Thyroid gland (tissue), 4 donors: Measurements from ENCODE around the gene CAPN10. TPM values are rescaled to one million over a fixed set of nuclear protein-coding genes. Genes with fewer than 3 reads are reported as not detected.

Experiments used
- DNase-seq, 2 donors: peaks; one replicate each; pipeline ENCODE4 v3.0.0-alpha.2; 2019
- H3K27ac ChIP-seq, 3 donors: fragments of 200-600 bp; sonication (generic); 1 replicate in 2 of 3; 2 replicates in 1 of 3; pipeline ENCODE4 v1.5.1; 2016 to 2019; ENCODE audit warnings: mild to moderate bottlenecking in 1 of 3, moderate library complexity in 1 of 3
- H3K27me3 ChIP-seq: fragments of 200-600 bp; sonication (generic); one replicate; pipeline ENCODE4 v1.5.1; 2019
- H3K36me3 ChIP-seq, 2 donors: fragments of 200-600 bp; sonication (generic); one replicate each; pipeline ENCODE4 v1.5.1; 2016 to 2019
- H3K4me1 ChIP-seq, 2 donors: fragments of 200-600 bp; sonication (generic); one replicate each; pipeline ENCODE4 v1.5.1; 2017 to 2019
- H3K4me3 ChIP-seq, 3 donors: fragments of 200-600 bp; sonication (generic); replicated peaks in 1 of 3; 1 replicate in 2 of 3; 2 replicates in 1 of 3; pipeline ENCODE4 v1.5.1; 2016; ENCODE audit warnings: mild to moderate bottlenecking in 1 of 3
- H3K9me3 ChIP-seq: fragments of 200-600 bp; sonication (generic); one replicate; pipeline ENCODE4 v1.5.1; 2017
- POLR2A ChIP-seq, 2 donors: fragments of 450-650 bp; IDR thresholded peaks; one replicate each; pipeline ENCODE4 v1.6.1; 2017; ENCODE audit warnings: antibody characterized with exemption in 2 of 2, mild to moderate bottlenecking in 2 of 2, moderate library complexity in 1 of 2
- WGBS, 2 donors: methylation state at CpG; one replicate each; pipeline ENCODE4 v1.1.5; 2017; 5-methylcytosine and 5-hydroxymethylcytosine counted together
- intact Hi-C: fragments of 100-400 bp; cut with DNase I; formaldehyde crosslinking; loops from one replicate; pipeline ENCODE4 v1.15.1; 2023
- total RNA-seq, 4 donors: library from RNA; depleted of rRNA; stranded (reverse); fragments of >200 nt; gene quantifications; one replicate each; pipeline ENCODE4 v1.2.3, GENCODE V29; 2016
- TF ChIP-seq, protein P1 (sequence below), 6 experiments: fragments of 200-600 bp in 3 of 6; fragments of 450-650 bp in 3 of 6; sonication (generic) in 3 of 6; IDR thresholded peaks; one replicate each; pipeline ENCODE4 v1.5.1; 2016 to 2019; ENCODE audit warnings: antibody characterized with exemption in 6 of 6, mild to moderate bottlenecking in 2 of 6, inconsistent platforms in 1 of 6, moderate library complexity in 1 of 6

The CAPN10 gene
- total RNA-seq, 4 donors from 2014 or later, result 19.3 to 25.3 (median 21.7) TPM

DNA sequence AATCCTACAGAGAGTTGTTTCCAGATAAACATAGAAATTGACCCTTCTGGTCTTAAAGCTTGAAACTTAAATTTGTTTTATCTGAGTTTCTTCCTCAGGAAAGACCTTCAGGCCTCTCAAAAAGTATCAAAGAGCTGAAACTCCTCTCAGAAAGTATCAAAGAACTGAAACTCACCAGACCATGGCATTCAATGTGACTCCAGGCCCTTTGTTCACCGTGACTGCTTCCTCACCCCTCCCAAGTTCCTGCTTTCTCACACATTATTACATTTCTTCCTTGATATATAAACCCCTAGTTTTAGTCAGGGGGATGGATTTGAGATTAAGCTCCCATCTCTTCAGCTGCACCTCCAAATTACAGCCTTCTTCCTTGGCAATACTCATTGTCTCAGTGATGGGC, 34.7 kb upstream of the CAPN10 start:
- H3K27me3 ChIP-seq, result no peaks in the 10 kb centered on the region
- no peaks in the 10 kb centered on the region for H3K36me3 ChIP-seq
- WGBS, 2 donors, result 0 to 10% methylated on average over 1 of the region's 1 CpG
- H3K4me1 ChIP-seq, result peaks cover 6 to 14% of the 10 kb centered on the region in 2 donors
- H3K27ac ChIP-seq, result peak overlapping the region; percentile 20 to 57 (median 37)
- intact Hi-C loops, result no loop called here
- TF ChIP-seq POLR2A (IDR thresholded peaks at IDR 0.05), result no peak
- TF ChIP-seq, protein P1, sequence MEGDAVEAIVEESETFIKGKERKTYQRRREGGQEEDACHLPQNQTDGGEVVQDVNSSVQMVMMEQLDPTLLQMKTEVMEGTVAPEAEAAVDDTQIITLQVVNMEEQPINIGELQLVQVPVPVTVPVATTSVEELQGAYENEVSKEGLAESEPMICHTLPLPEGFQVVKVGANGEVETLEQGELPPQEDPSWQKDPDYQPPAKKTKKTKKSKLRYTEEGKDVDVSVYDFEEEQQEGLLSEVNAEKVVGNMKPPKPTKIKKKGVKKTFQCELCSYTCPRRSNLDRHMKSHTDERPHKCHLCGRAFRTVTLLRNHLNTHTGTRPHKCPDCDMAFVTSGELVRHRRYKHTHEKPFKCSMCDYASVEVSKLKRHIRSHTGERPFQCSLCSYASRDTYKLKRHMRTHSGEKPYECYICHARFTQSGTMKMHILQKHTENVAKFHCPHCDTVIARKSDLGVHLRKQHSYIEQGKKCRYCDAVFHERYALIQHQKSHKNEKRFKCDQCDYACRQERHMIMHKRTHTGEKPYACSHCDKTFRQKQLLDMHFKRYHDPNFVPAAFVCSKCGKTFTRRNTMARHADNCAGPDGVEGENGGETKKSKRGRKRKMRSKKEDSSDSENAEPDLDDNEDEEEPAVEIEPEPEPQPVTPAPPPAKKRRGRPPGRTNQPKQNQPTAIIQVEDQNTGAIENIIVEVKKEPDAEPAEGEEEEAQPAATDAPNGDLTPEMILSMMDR (IDR thresholded peaks at IDR 0.05), result no peak
- no peak overlapping the region for H3K4me3 ChIP-seq
- no peaks in the 10 kb centered on the region for H3K9me3 ChIP-seq
- DNase-seq, result peak in 1 of 2 donors; percentile 30

DNA sequence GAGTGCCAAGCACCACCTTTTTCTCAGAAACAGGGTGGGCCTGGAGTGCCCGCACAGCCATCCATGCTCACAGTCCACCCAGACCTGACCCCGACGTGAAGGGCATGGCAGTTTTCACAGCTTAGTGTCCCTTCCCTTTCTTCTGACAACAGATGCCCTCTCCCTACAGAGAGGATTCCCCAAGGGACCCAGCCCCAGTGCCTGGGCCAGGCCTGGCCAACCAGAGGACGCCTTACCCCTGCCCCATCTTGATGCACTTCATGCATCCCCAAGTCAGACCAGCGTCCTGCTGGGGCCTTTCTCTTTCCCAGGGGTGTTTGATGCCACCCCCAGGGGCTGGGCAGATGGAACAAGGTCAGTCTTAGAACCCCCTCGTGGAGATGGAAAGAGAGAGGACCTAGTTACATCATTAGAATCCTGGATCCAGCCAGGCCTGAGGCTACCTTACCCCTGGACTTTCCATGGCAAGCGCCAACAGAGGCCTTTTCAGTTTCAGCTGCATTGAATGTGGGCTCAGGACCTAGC, 32.5 kb upstream of the CAPN10 start:
- Histone ChIP-seq H3K9me3 (no peaks in the 10 kb centered on the region), H3K4me1 (peaks cover 22 to 33% of the 10 kb centered on the region in 2 donors), H3K27me3 (no peaks in the 10 kb centered on the region), H3K27ac (no peak overlapping the region), H3K36me3 (no peaks in the 10 kb centered on the region), H3K4me3 (no peak overlapping the region)
- DNase-seq, result no peak
- intact Hi-C loops, result no loop called here
- TF ChIP-seq, protein P1 (IDR thresholded peaks at IDR 0.05), result no peak
- no peak for TF ChIP-seq POLR2A (IDR thresholded peaks at IDR 0.05)
- 97 to 99% methylated on average over 7 of the region's 7 CpGs for WGBS, 2 donors

DNA sequence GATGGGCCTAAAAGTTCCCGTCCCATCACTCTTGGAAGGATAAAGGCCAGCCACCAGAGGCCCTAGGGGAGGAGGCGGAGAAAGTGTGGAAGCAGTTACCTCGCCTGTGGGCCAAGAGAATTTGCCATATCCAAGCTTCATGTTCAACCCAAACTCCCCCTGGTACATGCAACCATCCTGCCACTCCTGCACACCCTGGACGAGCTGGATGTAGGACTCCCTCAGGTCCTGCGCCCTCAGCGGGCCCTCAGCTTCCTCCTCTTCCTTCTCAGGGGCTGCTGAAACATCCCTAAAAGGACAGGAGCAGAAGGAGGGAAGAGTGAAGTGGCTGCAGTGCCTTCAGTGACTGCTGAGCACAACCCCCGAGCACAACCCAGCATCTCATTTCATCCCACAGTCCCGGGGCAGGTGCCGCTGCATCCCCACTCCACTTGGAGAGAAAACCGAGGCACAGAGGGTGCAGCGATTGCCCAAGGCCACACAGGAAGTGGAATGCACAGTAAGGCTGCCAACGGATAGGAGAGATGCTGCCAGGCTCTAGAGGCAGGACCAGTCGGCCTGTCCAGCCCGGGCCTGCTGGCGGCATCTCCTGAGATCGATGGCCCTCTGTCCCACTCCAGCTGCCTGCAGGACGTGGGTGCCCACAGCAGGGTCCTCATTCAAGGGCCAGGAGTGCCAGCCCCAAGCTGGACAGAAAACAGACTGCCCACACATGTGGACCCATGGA, 31.6 kb upstream of the CAPN10 start:
- TF ChIP-seq POLR2A (IDR thresholded peaks at IDR 0.05), result no peak
- TF ChIP-seq, protein P1 (IDR thresholded peaks at IDR 0.05), result no peak
- no peak overlapping the region for H3K27ac ChIP-seq
- no peaks in the 10 kb centered on the region for H3K27me3 ChIP-seq
- no peaks in the 10 kb centered on the region for H3K36me3 ChIP-seq
- 91 to 98% methylated on average over 7 to 11 of the region's 17 CpGs for WGBS, 2 donors
- no peak overlapping the region for H3K4me3 ChIP-seq
- DNase-seq, result no peak
- H3K4me1 ChIP-seq, result peaks cover 28 to 40% of the 10 kb centered on the region in 2 donors
- no peaks in the 10 kb centered on the region for H3K9me3 ChIP-seq
- intact Hi-C loops, result no loop called here

DNA sequence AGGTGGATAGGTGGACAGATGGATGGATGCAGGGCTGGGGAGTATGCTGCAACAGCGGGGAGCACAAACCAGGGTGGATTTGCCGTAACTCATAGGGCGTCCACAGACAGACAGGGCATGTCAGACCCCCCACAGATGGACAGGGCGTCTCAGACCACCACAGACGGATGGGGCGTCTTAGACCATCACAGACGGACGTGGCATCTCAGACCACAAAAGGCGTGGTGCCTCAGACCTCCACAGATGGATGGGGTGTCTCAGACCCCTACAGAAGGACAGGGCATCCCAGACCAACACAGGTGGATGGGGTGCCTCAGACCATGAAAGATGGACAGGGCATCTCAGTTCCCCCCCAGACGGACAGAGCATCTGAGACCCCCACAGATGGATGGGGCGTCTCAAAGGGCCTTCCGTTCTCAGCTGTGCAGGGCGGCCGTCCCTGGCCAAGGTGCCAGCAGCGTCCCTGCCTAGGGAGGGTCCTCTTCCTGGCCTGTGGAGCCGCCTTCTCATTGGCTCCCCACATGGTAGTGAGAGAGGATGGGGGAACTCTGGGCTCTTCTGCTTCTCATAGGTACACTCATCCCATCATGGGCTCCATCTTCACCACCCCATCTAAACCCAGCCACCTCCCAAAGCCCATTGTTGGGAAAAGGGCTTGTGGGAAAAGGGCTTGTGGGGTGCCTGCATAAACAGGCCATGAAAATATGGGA, 30.8 kb upstream of the CAPN10 start:
- H3K4me1 ChIP-seq, result peaks cover 28 to 40% of the 10 kb centered on the region in 2 donors
- DNase-seq, result no peak
- TF ChIP-seq, protein P1 (IDR thresholded peaks at IDR 0.05), result no peak
- TF ChIP-seq POLR2A (IDR thresholded peaks at IDR 0.05), result no peak
- 96 to 97% methylated on average over 12 to 16 of the region's 16 CpGs for WGBS, 2 donors
- H3K4me3 ChIP-seq, result no peak overlapping the region
- no peaks in the 10 kb centered on the region for H3K27me3 ChIP-seq
- no peaks in the 10 kb centered on the region for H3K36me3 ChIP-seq
- H3K9me3 ChIP-seq, result no peaks in the 10 kb centered on the region
- intact Hi-C loops, result no loop called here
- H3K27ac ChIP-seq, result no peak overlapping the region
